ENCODE results near the gene DDX31.

Gene DDX31

GRCh38 chr9:132702254-132702653 is 32.5 kb upstream of the DDX31 start:
- Histone ChIP-seq H3K27me3 (ENCODE audit: insufficient read depth, poor library complexity, severe bottlenecking) (peaks cover 6% of the 10 kb centered on the region), H3K27ac (replicated peaks) (no peak overlapping the region), H3K4me3 (replicated peaks; ENCODE audit: insufficient read depth, low read length) (no peak overlapping the region)
- TF ChIP-seq POLR2AphosphoS5 (IDR thresholded peaks at IDR 0.05; ENCODE audit: low read depth) (no peak), SPI1 (IDR thresholded peaks at IDR 0.05; ENCODE audit: borderline replicate concordance, low read depth) (no peak), REST (IDR thresholded peaks at IDR 0.05; ENCODE audit: insufficient replicate concordance, low read depth) (no peak), CTCF (IDR thresholded peaks at IDR 0.05; ENCODE audit: insufficient read depth, low read length) (no peak), GABPA (IDR thresholded peaks at IDR 0.05; ENCODE audit: low read depth) (no peak)
- DNase-seq (ENCODE audit: low read depth in 1 of 2, low spot score in 1 of 2), result no peak

GRCh38 chr9:132699956-132700355 is 30.2 kb upstream of the DDX31 start:
- TF ChIP-seq SPI1 (IDR thresholded peaks at IDR 0.05; ENCODE audit: borderline replicate concordance, low read depth) (no peak), POLR2AphosphoS5 (IDR thresholded peaks at IDR 0.05; ENCODE audit: low read depth) (no peak), GABPA (IDR thresholded peaks at IDR 0.05; ENCODE audit: low read depth) (no peak), CTCF (IDR thresholded peaks at IDR 0.05; ENCODE audit: insufficient read depth, low read length) (no peak), REST (IDR thresholded peaks at IDR 0.05; ENCODE audit: insufficient replicate concordance, low read depth) (no peak)
- Histone ChIP-seq H3K4me3 (replicated peaks; ENCODE audit: insufficient read depth, low read length) (no peak overlapping the region), H3K27ac (replicated peaks) (no peak overlapping the region), H3K27me3 (ENCODE audit: insufficient read depth, poor library complexity, severe bottlenecking) (peaks cover 4% of the 10 kb centered on the region)
- no peak for DNase-seq (ENCODE audit: low read depth in 1 of 2, low spot score in 1 of 2)

- no peak for DNase-seq (ENCODE audit: low read depth in 1 of 2, low spot score in 1 of 2)
- Histone ChIP-seq H3K27me3 (ENCODE audit: insufficient read depth, poor library complexity, severe bottlenecking) (peaks cover 4% of the 10 kb centered on the region), H3K27ac (replicated peaks) (no peak overlapping the region), H3K4me3 (replicated peaks; ENCODE audit: insufficient read depth, low read length) (no peak overlapping the region)
- TF ChIP-seq REST (IDR thresholded peaks at IDR 0.05; ENCODE audit: insufficient replicate concordance, low read depth) (no peak), POLR2AphosphoS5 (IDR thresholded peaks at IDR 0.05; ENCODE audit: low read depth) (no peak), SPI1 (IDR thresholded peaks at IDR 0.05; ENCODE audit: borderline replicate concordance, low read depth) (no peak), CTCF (IDR thresholded peaks at IDR 0.05; ENCODE audit: insufficient read depth, low read length) (no peak)
These were observed 29.2 kb upstream of the DDX31 start for GRCh38 chr9:132698989-132699388.
